DMS 273 (cell line): ENCODE results near the gene GRM5.
"Not testable (repeated sequence)": the region's sequence is repeated elsewhere in the genome, so short reads cannot be mapped to it uniquely, and the experiment has no call there.

ENCODE experiments used
- DNase-seq: peaks from one replicate; lab custom pipeline; 2025; ENCODE audit not compliant: unreplicated experiment; lab: John Stamatoyannopoulos, UW

The GRM5 gene

GRCh38 chr11:88838139-88838538, 227.6 kb downstream of the GRM5 start:
- not testable (repeated sequence) for DNase-seq

GRCh38 chr11:88835709-88836108, 230.1 kb downstream of the GRM5 start:
- not testable (repeated sequence) for DNase-seq

GRCh38 chr11:88831303-88831890, 234.4 kb downstream of the GRM5 start:
- no peak for DNase-seq

GRCh38 chr11:88827018-88827676, 238.6 kb downstream of the GRM5 start:
- no peak for DNase-seq

- no peak for DNase-seq
Observed at GRCh38 chr11:88819616-88820015, 246.2 kb downstream of the GRM5 start.

GRCh38 chr11:88818978-88819377, 246.8 kb downstream of the GRM5 start:
- no peak for DNase-seq

GRCh38 chr11:88815505-88815904, 250.3 kb downstream of the GRM5 start:
- DNase-seq: no peak

- DNase-seq: no peak
Observed at GRCh38 chr11:88814076-88814475, 251.7 kb downstream of the GRM5 start.

GRCh38 chr11:88813233-88813915, 252.4 kb downstream of the GRM5 start:
- no peak for DNase-seq

- DNase-seq: no peak
Observed at GRCh38 chr11:88810420-88811097, 255.2 kb downstream of the GRM5 start.

GRCh38 chr11:88809126-88809525, 256.7 kb downstream of the GRM5 start:
- DNase-seq: no peak

- DNase-seq: no peak
Observed at GRCh38 chr11:88807349-88807748, 258.4 kb downstream of the GRM5 start.

GRCh38 chr11:88806410-88806809, 259.4 kb downstream of the GRM5 start:
- DNase-seq: no peak

- no peak for DNase-seq
Observed at GRCh38 chr11:88801484-88802123, 264.2 kb downstream of the GRM5 start.

- DNase-seq: no peak
Observed at GRCh38 chr11:88799771-88800500, 265.8 kb downstream of the GRM5 start.

GRCh38 chr11:88790182-88790581, 275.6 kb downstream of the GRM5 start:
- DNase-seq: no peak

GRCh38 chr11:88779577-88779976, 286.2 kb downstream of the GRM5 start:
- DNase-seq: no peak

GRCh38 chr11:88770475-88771079, 295.2 kb downstream of the GRM5 start:
- no peak for DNase-seq

- no peak for DNase-seq
Observed at GRCh38 chr11:88744140-88744539, 321.6 kb downstream of the GRM5 start.

GRCh38 chr11:88739524-88739923, 326.3 kb downstream of the GRM5 start:
- no peak for DNase-seq
